Transverse colon (tissue), 4 donors: ENCODE results near the gene NLRC3.

Experiments
- POLR2A ChIP-seq: fragments of 450-650 bp; IDR thresholded peaks from one replicate; pipeline ENCODE4 v1.6.1; 2016; ENCODE audit warnings: antibody characterized with exemption, mild to moderate bottlenecking, moderate library complexity
- POLR2AphosphoS5 ChIP-seq, 3 donors: sonication (generic); formaldehyde crosslinking; IDR thresholded peaks; one replicate each; pipeline ENCODE4 v1.6.1; 2016; ENCODE audit warnings: antibody characterized with exemption in 3 of 3
- TF ChIP-seq, protein P1 (sequence below), 5 experiments: fragments of 200-600 bp in 3 of 5; fragments of 450-650 bp in 2 of 5; sonication (generic) in 3 of 5; IDR thresholded peaks; 1 replicate in 2 of 5; 2 replicates in 3 of 5; pipeline ENCODE4 v1.5.1; 2016 to 2017; ENCODE audit warnings: antibody characterized with exemption in 5 of 5, inconsistent platforms in 3 of 5, mild to moderate bottlenecking in 2 of 5, moderate library complexity in 1 of 5

- no peak for TF ChIP-seq POLR2A
- TF ChIP-seq, protein P1, sequence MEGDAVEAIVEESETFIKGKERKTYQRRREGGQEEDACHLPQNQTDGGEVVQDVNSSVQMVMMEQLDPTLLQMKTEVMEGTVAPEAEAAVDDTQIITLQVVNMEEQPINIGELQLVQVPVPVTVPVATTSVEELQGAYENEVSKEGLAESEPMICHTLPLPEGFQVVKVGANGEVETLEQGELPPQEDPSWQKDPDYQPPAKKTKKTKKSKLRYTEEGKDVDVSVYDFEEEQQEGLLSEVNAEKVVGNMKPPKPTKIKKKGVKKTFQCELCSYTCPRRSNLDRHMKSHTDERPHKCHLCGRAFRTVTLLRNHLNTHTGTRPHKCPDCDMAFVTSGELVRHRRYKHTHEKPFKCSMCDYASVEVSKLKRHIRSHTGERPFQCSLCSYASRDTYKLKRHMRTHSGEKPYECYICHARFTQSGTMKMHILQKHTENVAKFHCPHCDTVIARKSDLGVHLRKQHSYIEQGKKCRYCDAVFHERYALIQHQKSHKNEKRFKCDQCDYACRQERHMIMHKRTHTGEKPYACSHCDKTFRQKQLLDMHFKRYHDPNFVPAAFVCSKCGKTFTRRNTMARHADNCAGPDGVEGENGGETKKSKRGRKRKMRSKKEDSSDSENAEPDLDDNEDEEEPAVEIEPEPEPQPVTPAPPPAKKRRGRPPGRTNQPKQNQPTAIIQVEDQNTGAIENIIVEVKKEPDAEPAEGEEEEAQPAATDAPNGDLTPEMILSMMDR (IDR thresholded peaks at IDR 0.05): no peak
- no peak for TF ChIP-seq POLR2AphosphoS5 (IDR thresholded peaks at IDR 0.05)
Measured at GRCh38 chr16:3536851-3537250, 40.4 kb downstream of the NLRC3 start.
